GM12878 (cell line): ENCODE data around the gene KDM2A. TPM values are rescaled to one million over a fixed set of nuclear protein-coding genes. Genes with fewer than 3 reads are reported as not detected.

Source experiments
- BHLHE40 ChIP-seq, 2 experiments: fragments of 450-650 bp in 1 of 2; IDR thresholded peaks; 2 replicates each; pipeline ENCODE4 v1.6.1; 2011 to 2017; ENCODE audit warnings: low read depth in 2 of 2, borderline replicate concordance in 1 of 2, improper control_type of control experiment in 1 of 2, low read length in 1 of 2, mild to moderate bottlenecking in 1 of 2
- FOXM1 ChIP-seq: IDR thresholded peaks from 2 replicates; pipeline ENCODE4 v1.6.1; 2012; ENCODE audit warnings: low read depth, mild to moderate bottlenecking, inconsistent platforms, low read length, moderate library complexity
- HDAC2 ChIP-seq: fragments of 200-600 bp; sonication (generic); IDR thresholded peaks from 2 replicates; pipeline ENCODE4 v1.6.1; 2017
- HDGF ChIP-seq: fragments of 450-650 bp; IDR thresholded peaks from 2 replicates; pipeline ENCODE4 v1.6.1; 2016; ENCODE audit warnings: antibody characterized with exemption
- IKZF2 ChIP-seq, 2 experiments: fragments of 450-650 bp; IDR thresholded peaks; 2 replicates each; pipeline ENCODE4 v1.6.1; 2017; ENCODE audit warnings: mild to moderate bottlenecking in 2 of 2, moderate library complexity in 2 of 2
- IRF5 ChIP-seq: fragments of 450-650 bp; IDR thresholded peaks from 2 replicates; pipeline ENCODE4 v1.6.1; 2017; ENCODE audit warnings: borderline replicate concordance
- MLLT1 ChIP-seq: fragments of 450-650 bp; IDR thresholded peaks from 2 replicates; pipeline ENCODE4 v1.6.1; 2016; ENCODE audit warnings: mild to moderate bottlenecking
- NKRF ChIP-seq: fragments of 450-650 bp; conservative IDR thresholded peaks from 2 replicates; pipeline ENCODE4 v1.6.1; 2017; ENCODE audit warnings: mild to moderate bottlenecking, moderate library complexity
- PAX5 ChIP-seq: IDR thresholded peaks from 2 replicates; pipeline ENCODE4 v1.6.1; 2011; ENCODE audit warnings: low read depth, low read length, borderline replicate concordance
- POLR2A ChIP-seq: IDR thresholded peaks from 2 replicates; pipeline ENCODE4 v1.6.1; 2011; ENCODE audit warnings: low read depth, mild to moderate bottlenecking, low read length
- POLR2AphosphoS2 ChIP-seq: IDR thresholded peaks from 2 replicates; pipeline ENCODE4 v1.6.1; 2011; ENCODE audit warnings: low read depth, mild to moderate bottlenecking, low read length, improper control_type of control experiment, moderate library complexity
- RCOR1 ChIP-seq: conservative IDR thresholded peaks from 2 replicates; pipeline ENCODE4 v1.6.1; 2012; ENCODE audit warnings: low read depth, low read length, improper control_type of control experiment
- SMC3 ChIP-seq: IDR thresholded peaks from 2 replicates; pipeline ENCODE4 v1.6.1; 2011; ENCODE audit warnings: low read length, improper control_type of control experiment, borderline replicate concordance
- ZNF274 ChIP-seq: IDR thresholded peaks from one replicate; pipeline ENCODE4 v1.8.0; 2011; ENCODE audit not compliant: insufficient read length, insufficient read depth
- polyA plus RNA-seq, 11 experiments: library from polyadenylated mRNA; depleted of rRNA in 4 of 11; unstranded in 6 of 11; stranded (reverse) in 5 of 11; fragments of >200 nt; fragmentation: Nextera tagmentation in 4 of 11; fragmentation: Illumina TruSeq in 1 of 11; extraction: Ambion mirVana in 4 of 11; extraction: Trizol in 1 of 11; gene quantifications; 1 replicate in 1 of 11; 2 replicates in 10 of 11; pipeline versions ENCODE4 v1.2.1 to v1.2.3, GENCODE V29; 2011 to 2016; ENCODE audit warnings: inconsistent platforms in 2 of 11, missing spikeins in 2 of 11, low read depth in 1 of 11
- total RNA-seq, 4 experiments: library from RNA; depleted of rRNA in 3 of 4; stranded (reverse); fragments of >200 nt in 3 of 4; fragmentation: Illumina TruSeq in 1 of 4; extraction: Trizol in 1 of 4; gene quantifications; 2 replicates each; pipeline versions ENCODE4 v1.2.1 to v1.2.3, GENCODE V29; 2013 to 2021

The KDM2A gene
- total and polyA plus RNA-seq, 10 of the 15 experiments (the other 5 are each of a cell fraction or from before 2014, with no cell fraction given) = 10.5 to 69.3 (median 41.6) TPM

GRCh38 chr11:67117672-67118180, 1.3 kb upstream of the KDM2A start (continued):
- TF ChIP-seq SMC3 = no peak
- TF ChIP-seq NKRF = no peak
- TF ChIP-seq IRF5 = no peak
- TF ChIP-seq PAX5 = no peak
- TF ChIP-seq IKZF2 (IDR thresholded peaks at IDR 0.05) = no peak
- TF ChIP-seq MLLT1 = 0 out of 2 replicates have a peak, but pooled peaks have one; percentile 42
- TF ChIP-seq ZNF274 = no peak
- no peak for TF ChIP-seq POLR2AphosphoS2
- 0 out of 4 replicates have a peak, but pooled peaks of 1 of the 2 experiments have one; percentile 11 for TF ChIP-seq BHLHE40 (IDR thresholded peaks at IDR 0.05; ENCODE audit: borderline replicate concordance in 1 of 2, low read depth in 2 of 2, low read length in 1 of 2)
- TF ChIP-seq POLR2A = 0 out of 2 replicates have a peak, but pooled peaks have one; percentile 6
- TF ChIP-seq HDAC2 = no peak
- TF ChIP-seq RCOR1 = no peak
- TF ChIP-seq FOXM1 = no peak
- TF ChIP-seq HDGF = no peak
